Loucy (cell line): Measurements from ENCODE around the gene GLMP.

Experiments
- H2AFZ ChIP-seq: fragments of 200-600 bp; sonication (generic); 2 replicates; pipeline ENCODE4 v1.6.0; 2016; ENCODE audit warnings: antibody characterized with exemption, mild to moderate bottlenecking, low read length, moderate library complexity
- H3F3A ChIP-seq: fragments of 200-600 bp; 2 replicates; pipeline ENCODE4 v1.6.0; 2016; ENCODE audit warnings: antibody characterized with exemption, low read depth, mild to moderate bottlenecking
- H3K27me3 ChIP-seq: fragments of 200-600 bp; sonication (generic); 2 replicates; pipeline ENCODE4 v1.6.1; 2014; ENCODE audit warnings: low read length, mild to moderate bottlenecking; ENCODE audit not compliant: insufficient read depth, poor library complexity, severe bottlenecking
- H3K36me3 ChIP-seq: fragments of 200-600 bp; sonication (generic); 2 replicates; pipeline ENCODE4 v1.6.1; 2016; ENCODE audit warnings: low read length; ENCODE audit not compliant: insufficient read depth
- H3K4me1 ChIP-seq: fragments of 200-600 bp; sonication (generic); 2 replicates; pipeline ENCODE4 v1.5.1; 2014; ENCODE audit warnings: low read length, mild to moderate bottlenecking; ENCODE audit not compliant: insufficient read depth, poor library complexity, severe bottlenecking
- H3K4me2 ChIP-seq: fragments of 200-600 bp; sonication (generic); 2 replicates; pipeline ENCODE4 v1.6.0; 2014; ENCODE audit warnings: antibody characterized with exemption, low read length, low read depth, mild to moderate bottlenecking; ENCODE audit not compliant: poor library complexity, severe bottlenecking
- H3K4me3 ChIP-seq: fragments of 200-600 bp; sonication (generic); 2 replicates; pipeline ENCODE4 v1.5.1; 2014; ENCODE audit warnings: low read length, mild to moderate bottlenecking, mixed read lengths; ENCODE audit not compliant: poor library complexity, severe bottlenecking
- H3K79me2 ChIP-seq: fragments of 200-600 bp; sonication (generic); 2 replicates; pipeline ENCODE4 v1.6.1; 2014; ENCODE audit warnings: low read length; ENCODE audit not compliant: insufficient read depth
- H3K9ac ChIP-seq: fragments of 200-600 bp; sonication (generic); 2 replicates; pipeline ENCODE4 v1.6.0; 2014; ENCODE audit warnings: mild to moderate bottlenecking, low read depth, low read length, moderate library complexity; ENCODE audit not compliant: poor library complexity, severe bottlenecking
- H3K9me2 ChIP-seq: fragments of 200-600 bp; sonication (generic); replicated peaks from 2 replicates; pipeline ENCODE4 v1.6.1; 2016; ENCODE audit warnings: low read depth, low read length, mixed read lengths
- H3K9me3 ChIP-seq: fragments of 200-600 bp; sonication (generic); 2 replicates; pipeline ENCODE4 v1.6.1; 2014; ENCODE audit warnings: mild to moderate bottlenecking, antibody characterized with exemption, low read length, low read depth; ENCODE audit not compliant: insufficient read depth
- H4K20me1 ChIP-seq: fragments of 200-600 bp; sonication (generic); 2 replicates; pipeline ENCODE4 v1.6.0; 2014; ENCODE audit warnings: antibody characterized with exemption, low read length, mild to moderate bottlenecking; ENCODE audit not compliant: insufficient read depth, poor library complexity, severe bottlenecking
- EZH2phosphoT487 ChIP-seq: fragments of 200-600 bp; IDR thresholded peaks from 2 replicates; pipeline ENCODE4 v1.6.1; 2018; ENCODE audit warnings: antibody characterized with exemption, mild to moderate bottlenecking, moderate library complexity, borderline replicate concordance
- TF ChIP-seq, protein P1 (sequence below): fragments of 200-600 bp; sonication (generic); conservative IDR thresholded peaks from 2 replicates; pipeline ENCODE4 v1.5.1; 2014; ENCODE audit warnings: mild to moderate bottlenecking, antibody characterized with exemption, low read length

Gene GLMP

DNA sequence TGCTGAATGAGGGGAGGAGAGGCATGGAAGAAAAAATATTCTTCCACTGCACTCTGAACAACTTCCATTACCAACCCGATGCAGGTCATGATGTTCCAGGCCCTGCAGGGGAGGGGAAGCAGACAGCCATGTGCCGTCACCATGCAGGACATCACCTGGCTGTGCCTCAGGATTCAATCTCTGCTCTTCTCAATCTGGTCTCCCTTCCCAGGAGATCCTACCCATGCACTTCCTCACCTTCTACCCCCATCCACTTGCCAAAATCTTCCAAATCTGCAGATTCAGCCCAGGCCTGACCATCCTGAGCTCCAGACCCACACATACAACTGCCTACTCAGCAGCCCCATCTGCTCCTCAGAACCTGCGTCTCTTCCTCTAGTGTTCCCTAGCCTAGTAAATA lies 41.8 kb downstream of the GLMP start:
- Histone ChIP-seq H3K4me3 (no peak overlapping the region), H2AFZ (no peak overlapping the region), H3K9ac (no peak overlapping the region), H3K27me3 (no peaks in the 10 kb centered on the region), H3K9me2 (no peaks in the 10 kb centered on the region), H3K9me3 (no peaks in the 10 kb centered on the region), H4K20me1 (no peaks in the 10 kb centered on the region), H3K4me1 (peaks cover 29% of the 10 kb centered on the region), H3K36me3 (peaks cover 79% of the 10 kb centered on the region), H3K79me2 (no peaks in the 10 kb centered on the region; the same call in 1 of the 2 replicates), H3F3A (peaks cover 9% of the 10 kb centered on the region), H3K4me2 (no peak overlapping the region)
- no peak for TF ChIP-seq EZH2phosphoT487
- TF ChIP-seq, protein P1, sequence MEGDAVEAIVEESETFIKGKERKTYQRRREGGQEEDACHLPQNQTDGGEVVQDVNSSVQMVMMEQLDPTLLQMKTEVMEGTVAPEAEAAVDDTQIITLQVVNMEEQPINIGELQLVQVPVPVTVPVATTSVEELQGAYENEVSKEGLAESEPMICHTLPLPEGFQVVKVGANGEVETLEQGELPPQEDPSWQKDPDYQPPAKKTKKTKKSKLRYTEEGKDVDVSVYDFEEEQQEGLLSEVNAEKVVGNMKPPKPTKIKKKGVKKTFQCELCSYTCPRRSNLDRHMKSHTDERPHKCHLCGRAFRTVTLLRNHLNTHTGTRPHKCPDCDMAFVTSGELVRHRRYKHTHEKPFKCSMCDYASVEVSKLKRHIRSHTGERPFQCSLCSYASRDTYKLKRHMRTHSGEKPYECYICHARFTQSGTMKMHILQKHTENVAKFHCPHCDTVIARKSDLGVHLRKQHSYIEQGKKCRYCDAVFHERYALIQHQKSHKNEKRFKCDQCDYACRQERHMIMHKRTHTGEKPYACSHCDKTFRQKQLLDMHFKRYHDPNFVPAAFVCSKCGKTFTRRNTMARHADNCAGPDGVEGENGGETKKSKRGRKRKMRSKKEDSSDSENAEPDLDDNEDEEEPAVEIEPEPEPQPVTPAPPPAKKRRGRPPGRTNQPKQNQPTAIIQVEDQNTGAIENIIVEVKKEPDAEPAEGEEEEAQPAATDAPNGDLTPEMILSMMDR, result no peak

DNA sequence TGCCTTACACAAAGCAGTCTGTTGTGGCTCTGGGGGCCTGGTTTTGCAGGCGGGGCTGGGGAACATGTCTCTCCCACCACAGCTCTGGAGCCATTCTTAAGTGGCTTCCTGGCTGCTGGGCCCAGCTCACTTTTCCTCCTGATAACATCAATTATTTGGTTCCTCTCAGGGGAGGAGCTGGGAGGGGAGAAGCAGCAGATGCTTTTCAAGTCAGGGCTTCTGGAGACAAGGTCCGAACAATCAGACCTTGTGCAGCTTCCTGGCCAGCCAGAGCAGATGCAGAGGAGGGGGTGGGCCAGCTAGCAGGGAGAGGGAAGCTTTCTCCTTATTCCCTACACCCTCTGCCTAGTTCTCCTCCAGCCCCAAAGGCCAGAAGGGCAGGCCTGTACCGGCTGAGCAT lies 44.0 kb downstream of the GLMP start:
- Histone ChIP-seq H3K79me2 (no peaks in the 10 kb centered on the region; the same call in 1 of the 2 replicates), H3K9ac (peak overlapping the region; percentile 67), H3K36me3 (peaks cover 63% of the 10 kb centered on the region), H3K4me3 (peak overlapping the region; percentile 47), H4K20me1 (no peaks in the 10 kb centered on the region), H3K9me2 (no peaks in the 10 kb centered on the region), H3K4me1 (peaks cover 25% of the 10 kb centered on the region), H3F3A (peaks cover 9% of the 10 kb centered on the region), H3K4me2 (peak overlapping the region; percentile 73), H2AFZ (no peak overlapping the region), H3K9me3 (no peaks in the 10 kb centered on the region), H3K27me3 (no peaks in the 10 kb centered on the region)
- TF ChIP-seq, protein P1, result no peak
- no peak for TF ChIP-seq EZH2phosphoT487

DNA sequence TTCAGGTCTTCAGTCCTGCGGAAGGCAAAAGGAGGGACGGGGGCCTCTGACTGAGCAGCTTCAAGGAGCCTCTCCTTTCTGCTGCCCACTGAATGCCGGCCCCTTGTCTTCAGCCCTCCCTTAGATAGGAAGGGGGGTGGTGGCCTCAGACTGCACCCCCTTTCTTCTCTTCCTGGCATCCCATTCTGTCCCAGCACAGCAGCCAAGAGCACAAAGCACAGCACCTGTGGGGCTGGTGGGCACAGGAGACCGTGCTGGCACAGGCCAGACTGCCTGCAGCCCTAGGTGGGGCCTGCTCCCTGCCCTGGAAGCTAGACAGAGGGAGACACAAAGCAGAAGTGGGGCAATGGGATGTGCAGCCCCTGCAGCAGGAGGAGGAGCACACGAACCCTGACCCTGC lies 45.9 kb downstream of the GLMP start:
- Histone ChIP-seq H3K9me2 (no peaks in the 10 kb centered on the region), H3K9me3 (no peaks in the 10 kb centered on the region), H2AFZ (no peak overlapping the region), H3K4me1 (peaks cover 25% of the 10 kb centered on the region), H3K4me3 (no peak overlapping the region), H3K27me3 (no peaks in the 10 kb centered on the region), H4K20me1 (no peaks in the 10 kb centered on the region), H3F3A (peaks cover 9% of the 10 kb centered on the region), H3K36me3 (peaks cover 56% of the 10 kb centered on the region), H3K9ac (no peak overlapping the region), H3K4me2 (no peak overlapping the region), H3K79me2 (no peaks in the 10 kb centered on the region; the same call in 1 of the 2 replicates)
- no peak for TF ChIP-seq EZH2phosphoT487
- TF ChIP-seq, protein P1, result no peak
